IMR-90 (cell line): ENCODE results near the gene SLC8A3.

ENCODE experiments used
- POLR2A ChIP-seq: IDR thresholded peaks from 2 replicates; pipeline ENCODE4 v1.6.1; 2012; ENCODE audit warnings: mild to moderate bottlenecking, low read depth, low read length
- TF ChIP-seq, protein P1 (sequence below): conservative IDR thresholded peaks from 2 replicates; pipeline ENCODE4 v1.5.1; 2012; ENCODE audit warnings: mild to moderate bottlenecking, low read depth, low read length, improper control_type of control experiment

DNA sequence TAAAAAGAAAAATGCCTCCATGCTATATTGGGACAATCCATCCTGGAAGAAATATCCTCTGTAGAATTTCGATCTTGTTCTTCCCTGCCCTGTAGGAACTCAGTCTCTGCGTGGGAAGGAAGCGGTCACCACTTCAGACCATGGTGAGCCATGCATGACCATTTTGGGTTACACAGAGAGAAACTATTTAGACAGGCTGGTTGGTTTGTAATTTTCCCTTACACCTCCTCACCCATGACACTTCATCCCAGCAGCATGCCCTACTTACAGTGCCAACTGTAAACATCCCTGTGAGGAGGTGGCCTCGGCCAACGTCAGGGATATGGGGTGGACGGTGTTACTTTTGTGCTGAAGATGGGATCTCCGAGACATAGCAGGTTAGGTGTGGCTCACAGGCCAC is 188.2 kb downstream of the SLC8A3 start:
- TF ChIP-seq, protein P1, sequence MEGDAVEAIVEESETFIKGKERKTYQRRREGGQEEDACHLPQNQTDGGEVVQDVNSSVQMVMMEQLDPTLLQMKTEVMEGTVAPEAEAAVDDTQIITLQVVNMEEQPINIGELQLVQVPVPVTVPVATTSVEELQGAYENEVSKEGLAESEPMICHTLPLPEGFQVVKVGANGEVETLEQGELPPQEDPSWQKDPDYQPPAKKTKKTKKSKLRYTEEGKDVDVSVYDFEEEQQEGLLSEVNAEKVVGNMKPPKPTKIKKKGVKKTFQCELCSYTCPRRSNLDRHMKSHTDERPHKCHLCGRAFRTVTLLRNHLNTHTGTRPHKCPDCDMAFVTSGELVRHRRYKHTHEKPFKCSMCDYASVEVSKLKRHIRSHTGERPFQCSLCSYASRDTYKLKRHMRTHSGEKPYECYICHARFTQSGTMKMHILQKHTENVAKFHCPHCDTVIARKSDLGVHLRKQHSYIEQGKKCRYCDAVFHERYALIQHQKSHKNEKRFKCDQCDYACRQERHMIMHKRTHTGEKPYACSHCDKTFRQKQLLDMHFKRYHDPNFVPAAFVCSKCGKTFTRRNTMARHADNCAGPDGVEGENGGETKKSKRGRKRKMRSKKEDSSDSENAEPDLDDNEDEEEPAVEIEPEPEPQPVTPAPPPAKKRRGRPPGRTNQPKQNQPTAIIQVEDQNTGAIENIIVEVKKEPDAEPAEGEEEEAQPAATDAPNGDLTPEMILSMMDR, result no peak
- no peak for TF ChIP-seq POLR2A
